NCI-H2227 (cell line): ENCODE results near the gene ITSN1.

Source experiments
- DNase-seq: peaks from one replicate; lab custom pipeline; 2025; ENCODE audit not compliant: unreplicated experiment; lab: John Stamatoyannopoulos, UW

The ITSN1 gene

DNA sequence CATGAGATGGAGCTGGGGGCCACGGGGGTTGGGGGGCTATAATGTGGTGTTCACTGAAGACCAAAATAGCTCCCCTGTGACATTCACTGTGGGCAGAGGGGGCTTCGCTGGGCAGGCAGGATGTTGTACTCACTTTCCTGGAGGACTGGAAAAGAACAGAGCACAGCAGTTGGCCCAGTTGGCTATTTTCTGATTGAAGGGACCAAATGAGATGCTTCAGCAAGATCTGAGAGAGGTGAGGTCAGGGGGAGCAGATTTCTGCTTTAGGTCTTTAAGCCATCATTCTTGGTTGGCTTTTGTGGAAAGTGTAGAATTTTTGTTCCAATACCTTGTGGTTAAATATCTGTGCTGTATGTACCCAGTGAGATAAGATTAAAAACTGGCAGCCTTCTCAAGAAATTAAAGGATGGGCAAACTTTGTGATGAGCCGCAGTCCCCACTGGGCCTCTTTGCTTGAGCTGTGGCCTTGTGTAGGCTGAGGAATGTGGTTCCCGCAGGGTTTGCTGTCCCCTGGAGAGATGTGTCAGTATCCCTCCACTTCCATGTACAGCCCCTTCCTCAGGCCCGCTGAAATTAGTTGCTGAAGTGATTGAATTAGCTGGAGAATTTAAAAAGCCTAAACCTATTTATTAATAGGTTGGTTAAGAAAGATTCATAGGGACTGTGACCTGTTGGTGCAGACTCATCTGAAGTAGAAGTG lies 192.7 kb downstream of the ITSN1 start:
- no peak for DNase-seq

DNA sequence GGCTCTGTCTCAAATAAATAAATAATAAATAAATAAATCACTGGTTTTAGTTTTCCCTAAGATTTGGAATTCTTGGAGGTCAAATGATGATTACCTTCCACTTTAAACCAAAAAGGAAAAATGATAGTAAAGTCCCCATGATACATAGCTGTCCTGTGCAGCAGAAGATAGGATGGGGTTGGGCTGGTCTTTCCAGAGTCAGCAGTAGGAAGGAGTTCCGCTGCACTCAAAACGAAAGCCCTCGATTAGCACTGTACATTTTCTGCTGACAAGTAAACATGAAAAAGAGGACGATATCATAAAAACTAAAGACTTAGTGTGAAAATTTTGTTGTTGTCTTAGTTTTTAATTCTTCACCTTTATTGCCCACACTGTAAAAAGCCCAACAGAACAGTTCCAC lies 193.6 kb downstream of the ITSN1 start:
- no peak for DNase-seq

- DNase-seq, result no peak
Observed at GRCh38 chr21:33836408-33836807, 194.1 kb downstream of the ITSN1 start.

DNA sequence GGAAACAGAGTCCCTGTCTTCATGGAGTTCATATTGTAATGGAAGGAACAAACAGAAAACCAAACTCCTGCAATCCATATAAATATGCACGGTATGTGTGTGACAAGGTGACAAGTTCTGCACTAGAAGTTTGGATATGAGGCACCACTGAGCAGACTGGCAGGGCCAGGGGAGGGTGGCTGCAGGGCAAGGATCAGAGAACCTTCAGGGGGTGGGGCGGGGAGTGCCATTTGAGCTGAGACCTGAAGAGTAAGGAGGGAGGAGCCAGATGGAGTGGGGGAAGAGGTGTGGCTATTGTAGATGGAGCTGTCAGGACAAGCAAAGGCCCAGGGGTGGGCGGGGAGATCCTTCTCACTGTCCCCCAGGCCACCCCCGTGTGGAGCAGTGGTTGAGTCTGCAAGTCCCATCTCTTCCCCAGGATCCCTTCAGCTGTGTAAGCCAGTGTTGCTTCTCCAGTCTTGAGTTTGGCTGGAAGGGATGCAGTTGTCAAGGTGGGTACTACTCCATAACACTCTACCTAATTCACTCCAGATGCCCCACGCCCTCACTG lies 196.9 kb downstream of the ITSN1 start:
- DNase-seq, result no peak

GRCh38 chr21:33839806-33840205 lies 197.5 kb downstream of the ITSN1 start:
- DNase-seq, result no peak

GRCh38 chr21:33840771-33841170 lies 198.5 kb downstream of the ITSN1 start:
- no peak for DNase-seq

GRCh38 chr21:33841561-33841960 lies 199.3 kb downstream of the ITSN1 start:
- no peak for DNase-seq

GRCh38 chr21:33843216-33843615 lies 200.9 kb downstream of the ITSN1 start:
- DNase-seq, result no peak

DNA sequence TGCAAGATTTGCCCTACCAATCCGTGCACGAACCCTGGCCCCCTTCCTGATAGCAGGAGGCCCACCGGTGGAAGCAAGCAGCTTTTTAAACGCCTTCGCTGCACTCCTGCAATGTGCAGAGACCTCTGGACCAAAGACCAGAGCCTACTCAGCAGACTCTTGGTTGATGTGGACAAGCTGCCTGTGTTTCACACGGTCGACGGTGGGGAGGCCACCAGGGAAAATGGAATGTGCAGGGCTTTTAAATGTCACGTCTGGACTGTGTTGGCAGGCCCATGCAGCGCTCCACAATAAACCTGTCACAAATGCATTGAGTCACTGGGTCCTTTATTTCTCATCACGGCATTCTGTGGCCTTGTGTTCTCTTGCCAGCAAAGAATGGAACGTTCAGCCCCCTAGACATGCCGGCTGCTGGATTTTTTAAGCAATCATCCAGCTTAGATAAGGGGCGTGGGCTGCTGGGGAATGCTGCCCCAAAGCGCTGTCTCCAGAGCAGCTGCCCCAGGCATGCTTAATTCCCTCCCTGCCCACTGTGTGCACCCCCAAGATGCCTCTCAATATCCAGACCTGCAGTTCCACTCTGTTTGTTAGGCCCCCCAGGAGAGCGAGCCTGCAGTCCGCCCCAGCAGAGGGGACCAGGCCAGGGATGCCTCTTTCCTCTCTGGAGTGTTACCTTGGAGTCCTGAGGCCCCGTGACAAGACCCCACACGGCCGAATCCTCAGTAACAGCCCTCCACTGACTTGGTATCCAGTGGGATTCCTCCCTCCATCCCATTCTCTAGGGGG lies 202.0 kb downstream of the ITSN1 start:
- no peak for DNase-seq

- no peak for DNase-seq
Observed at GRCh38 chr21:33844890-33845205, 202.5 kb downstream of the ITSN1 start.

DNA sequence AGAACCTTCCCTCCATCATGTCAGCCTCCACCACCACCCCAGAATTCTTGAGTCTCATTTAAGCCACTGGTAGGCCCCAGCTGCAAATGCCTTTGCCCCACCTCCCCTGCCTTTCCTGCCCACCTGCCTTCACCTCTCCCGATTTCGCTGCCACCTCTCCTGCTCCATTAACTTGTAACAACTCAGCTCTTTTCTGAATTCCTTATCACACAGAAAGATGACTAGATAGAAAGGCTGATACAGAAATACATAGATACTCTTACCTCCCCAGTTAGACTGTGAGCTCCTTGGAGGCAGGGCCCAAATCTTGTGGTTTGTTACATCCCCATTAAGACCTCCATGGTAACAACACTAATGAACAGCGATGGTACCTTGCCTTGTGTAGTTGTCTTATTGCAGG lies 203.8 kb downstream of the ITSN1 start:
- no peak for DNase-seq

- DNase-seq, result no peak
Observed at GRCh38 chr21:33847588-33848248, 205.4 kb downstream of the ITSN1 start.

DNA sequence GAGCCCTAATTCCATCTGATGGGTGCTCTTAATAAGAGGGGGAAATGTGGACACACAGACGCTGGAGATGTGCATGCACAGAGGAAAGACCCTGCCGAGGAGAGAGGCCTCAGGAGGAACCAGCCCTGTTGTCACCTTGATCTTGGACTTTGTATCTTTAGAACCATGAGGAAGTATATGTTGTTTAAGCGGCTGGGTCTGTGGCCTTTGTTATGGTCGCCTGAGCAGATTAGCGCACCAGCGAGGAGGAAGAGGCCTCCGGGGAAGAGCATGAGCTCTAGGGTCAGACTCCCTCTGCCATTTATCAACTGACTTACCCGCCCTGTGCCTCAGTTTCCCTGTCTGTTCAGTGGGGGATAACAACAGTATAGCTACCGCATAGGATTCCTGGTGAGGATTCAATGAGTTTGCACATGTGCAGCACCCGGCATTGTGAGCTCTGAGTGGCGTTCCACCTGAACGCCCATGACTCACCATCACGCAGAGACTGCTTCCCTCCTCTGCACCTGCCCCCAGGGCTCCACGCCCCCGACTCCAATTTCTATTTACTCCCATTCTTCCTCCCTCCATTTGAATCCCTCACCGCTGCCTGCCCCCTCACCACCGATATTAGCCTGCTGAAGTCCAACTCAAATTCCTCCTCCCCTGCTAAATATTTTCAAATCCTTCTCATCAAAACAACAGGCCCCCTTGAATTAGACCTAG lies 206.1 kb downstream of the ITSN1 start:
- DNase-seq, result no peak

DNA sequence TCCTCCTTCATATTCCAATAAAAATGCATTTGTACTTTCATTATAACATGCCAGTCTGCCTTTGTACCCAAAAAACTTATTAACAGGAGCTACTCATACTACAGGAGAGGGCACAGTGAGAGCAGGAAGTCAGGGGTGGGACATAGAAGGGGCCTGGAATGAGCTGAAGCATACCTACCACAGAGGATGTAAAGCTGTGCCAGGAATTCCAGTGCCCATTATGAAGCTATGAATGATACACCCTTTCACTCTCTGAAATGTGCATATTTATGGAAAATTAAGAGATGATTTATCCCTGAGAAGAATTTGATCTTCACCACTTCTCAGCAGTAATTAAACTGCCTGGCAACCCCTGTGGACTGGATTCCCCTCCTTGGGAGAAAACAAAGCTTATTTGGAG lies 207.5 kb downstream of the ITSN1 start:
- DNase-seq, result no peak

DNA sequence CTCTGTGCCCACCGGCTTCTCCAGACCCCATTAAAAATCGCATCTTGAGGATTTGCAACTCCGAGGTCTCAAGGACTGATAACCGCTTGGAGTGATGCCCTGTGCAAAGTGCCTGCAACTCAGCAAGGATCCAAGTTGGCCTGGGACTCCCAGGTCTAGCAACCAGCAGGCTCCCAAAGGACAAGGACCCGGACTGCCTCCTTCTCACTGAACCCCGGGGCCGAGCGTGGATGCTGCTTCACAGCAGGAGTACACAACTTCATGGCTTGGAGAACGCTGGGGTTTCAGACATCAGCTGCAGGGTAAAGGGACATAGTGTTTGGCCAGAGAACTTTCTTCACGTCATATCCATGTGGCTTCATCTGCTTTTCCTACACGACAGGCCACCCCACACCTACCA lies 208.1 kb downstream of the ITSN1 start:
- no peak for DNase-seq

DNA sequence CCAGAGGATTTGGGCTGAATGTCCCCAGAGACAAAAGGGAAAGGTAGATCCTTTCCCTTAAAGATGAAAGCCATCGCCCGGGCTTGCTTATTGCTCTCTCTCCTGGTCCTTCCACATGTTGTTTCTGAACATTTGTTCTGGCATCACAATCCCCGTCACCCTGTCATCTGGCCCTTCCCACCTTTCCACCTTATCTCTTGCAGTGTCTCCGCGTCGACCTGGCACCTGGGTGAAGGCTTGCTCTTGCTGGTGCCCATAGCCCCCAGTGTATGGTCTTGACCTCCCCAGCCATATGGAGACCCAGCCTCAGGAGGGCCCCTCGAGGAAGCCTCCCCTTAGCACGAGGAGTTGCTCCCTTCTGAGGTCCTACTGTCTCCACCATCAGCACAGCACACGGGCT lies 208.7 kb downstream of the ITSN1 start:
- DNase-seq, result no peak

DNA sequence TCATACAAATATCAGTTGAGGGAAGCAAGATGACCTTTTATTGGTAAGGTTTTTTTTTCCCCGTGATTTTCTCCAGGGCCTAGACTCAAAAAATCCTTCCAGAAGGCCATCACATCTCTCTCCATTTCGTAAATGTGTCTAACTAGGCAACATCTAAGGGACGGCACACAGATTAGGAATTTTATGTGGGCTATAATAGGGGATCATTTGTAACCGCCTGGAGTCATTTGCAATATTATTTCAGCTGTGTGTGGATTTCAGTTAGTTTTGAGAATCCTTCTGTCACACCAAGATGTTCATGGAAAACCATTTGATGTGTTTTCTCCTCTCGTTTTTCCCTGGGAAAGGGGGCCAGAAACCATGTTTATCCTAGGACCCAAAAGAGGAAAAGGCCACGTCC lies 210.2 kb downstream of the ITSN1 start:
- no peak for DNase-seq

- DNase-seq, result no peak
Observed at GRCh38 chr21:33854604-33855003, 212.3 kb downstream of the ITSN1 start.

- no peak for DNase-seq
Observed at GRCh38 chr21:33855190-33855589, 212.9 kb downstream of the ITSN1 start.

GRCh38 chr21:33856893-33857527 lies 214.7 kb downstream of the ITSN1 start:
- DNase-seq, result no peak
